Mammary epithelial cell (primary cell): ENCODE results near the gene MCFD2.

Source experiments
- EZH2 ChIP-seq: IDR thresholded peaks from 2 replicates; pipeline ENCODE4 v1.6.1; 2012; ENCODE audit warnings: low read length, inconsistent platforms, borderline replicate concordance
- TF ChIP-seq, protein P1 (sequence below), 2 donors: IDR thresholded peaks in 1 of 2; conservative IDR thresholded peaks in 1 of 2; 2 replicates each; pipeline ENCODE4 v1.5.1; 2011 to 2012; ENCODE audit warnings: inconsistent platforms in 2 of 2, low read length in 2 of 2, mild to moderate bottlenecking in 2 of 2, control low read depth in 1 of 2, low read depth in 1 of 2; ENCODE audit not compliant: insufficient read depth in 1 of 2; ENCODE audit errors: extremely low read depth in 1 of 2

DNA sequence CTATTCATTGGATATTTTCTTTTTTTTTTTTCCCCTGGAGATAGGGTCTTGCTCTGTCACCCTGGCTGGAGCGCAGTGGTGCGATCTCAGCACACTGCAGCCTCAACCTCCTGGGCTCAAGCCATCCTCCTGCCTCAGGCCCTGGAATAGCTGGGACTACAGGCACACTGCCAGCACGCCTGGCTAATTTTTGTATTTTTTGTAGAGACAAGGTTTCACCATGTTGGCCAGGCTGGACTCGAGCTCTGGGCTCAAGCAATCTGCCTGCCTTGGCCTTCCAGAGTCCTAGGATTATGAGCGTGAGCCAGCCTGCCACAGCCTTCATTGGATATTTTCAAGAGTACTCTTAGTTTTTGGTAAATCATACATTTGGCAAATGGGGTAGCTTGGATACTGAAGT lies 9.0 kb upstream of the MCFD2 start:
- TF ChIP-seq, protein P1, sequence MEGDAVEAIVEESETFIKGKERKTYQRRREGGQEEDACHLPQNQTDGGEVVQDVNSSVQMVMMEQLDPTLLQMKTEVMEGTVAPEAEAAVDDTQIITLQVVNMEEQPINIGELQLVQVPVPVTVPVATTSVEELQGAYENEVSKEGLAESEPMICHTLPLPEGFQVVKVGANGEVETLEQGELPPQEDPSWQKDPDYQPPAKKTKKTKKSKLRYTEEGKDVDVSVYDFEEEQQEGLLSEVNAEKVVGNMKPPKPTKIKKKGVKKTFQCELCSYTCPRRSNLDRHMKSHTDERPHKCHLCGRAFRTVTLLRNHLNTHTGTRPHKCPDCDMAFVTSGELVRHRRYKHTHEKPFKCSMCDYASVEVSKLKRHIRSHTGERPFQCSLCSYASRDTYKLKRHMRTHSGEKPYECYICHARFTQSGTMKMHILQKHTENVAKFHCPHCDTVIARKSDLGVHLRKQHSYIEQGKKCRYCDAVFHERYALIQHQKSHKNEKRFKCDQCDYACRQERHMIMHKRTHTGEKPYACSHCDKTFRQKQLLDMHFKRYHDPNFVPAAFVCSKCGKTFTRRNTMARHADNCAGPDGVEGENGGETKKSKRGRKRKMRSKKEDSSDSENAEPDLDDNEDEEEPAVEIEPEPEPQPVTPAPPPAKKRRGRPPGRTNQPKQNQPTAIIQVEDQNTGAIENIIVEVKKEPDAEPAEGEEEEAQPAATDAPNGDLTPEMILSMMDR (conservative IDR thresholded peaks at IDR 0.05 in 1 of 2, IDR thresholded peaks at IDR 0.05 in 1 of 2; ENCODE audit: extremely low read depth in 1 of 2, insufficient read depth in 1 of 2, low read depth in 1 of 2, low read length in 2 of 2): no peak
- no peak for TF ChIP-seq EZH2
